ENCODE measurements around the gene USP17L28.

- TF ChIP-seq CTCF (IDR thresholded peaks at IDR 0.05; ENCODE audit: insufficient read depth, low read length, poor library complexity, severe bottlenecking) (no peak), EZH2phosphoT487 (conservative IDR thresholded peaks at IDR 0.05; ENCODE audit: low read length) (no peak)
Observed at GRCh38 chr4:9384126-9384525, 35.4 kb downstream of the USP17L28 start.
